Measurements from ENCODE around the gene RPN1. TPM values are rescaled to one million over a fixed set of nuclear protein-coding genes. Genes with fewer than 3 reads are reported as not detected.
A peak's percentile ranks its signal among the peaks of the same experiment; 100 is the strongest.

Gene RPN1
- total and polyA plus RNA-seq, 2 donors (not counting 3 experiments of a cell fraction or from before 2014, with no cell fraction given) = 250 to 266 TPM

DNA sequence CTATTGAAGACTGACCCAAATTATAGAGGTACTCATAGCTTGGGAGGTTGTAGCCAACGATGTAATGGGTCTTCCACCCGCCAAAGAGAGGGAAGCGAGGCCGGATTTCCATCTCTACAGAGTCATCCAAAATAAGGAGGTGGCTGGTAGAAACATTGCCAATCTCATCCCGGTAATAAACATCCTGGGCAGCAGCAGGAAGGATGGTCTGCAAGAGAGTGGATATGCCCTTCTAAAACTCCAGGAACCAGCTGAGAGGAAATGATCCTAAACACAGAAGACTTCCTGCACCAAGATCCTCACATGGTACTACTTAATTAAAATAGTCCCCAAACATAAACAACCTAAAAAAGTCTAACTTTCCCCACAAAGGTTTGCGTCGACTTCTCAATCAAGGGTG lies 20.7 kb downstream of the RPN1 start:
- DNase-seq (ENCODE audit: low read depth, low spot score) = no peak
- H3K4me2 ChIP-seq (ENCODE audit: insufficient read depth, low read length) = no peak overlapping the region
- BruUV-seq (replicated peaks) = no TSS peak
- TF ChIP-seq, protein P1, sequence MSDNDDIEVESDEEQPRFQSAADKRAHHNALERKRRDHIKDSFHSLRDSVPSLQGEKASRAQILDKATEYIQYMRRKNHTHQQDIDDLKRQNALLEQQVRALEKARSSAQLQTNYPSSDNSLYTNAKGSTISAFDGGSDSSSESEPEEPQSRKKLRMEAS (IDR thresholded peaks at IDR 0.05; ENCODE audit: insufficient read depth, insufficient read length) = no peak
- no peak for TF ChIP-seq POLR2A (IDR thresholded peaks at IDR 0.05; ENCODE audit: low read depth, low read length)
- TF ChIP-seq JUN (IDR thresholded peaks at IDR 0.05; ENCODE audit: borderline replicate concordance, insufficient read depth, insufficient read length, low read depth) = no peak
- peaks cover 13% of the 10 kb centered on the region for H3K4me1 ChIP-seq (ENCODE audit: control insufficient read depth, extremely low read depth, insufficient read depth, low read length)
- H3K4me3 ChIP-seq (replicated peaks in 1 of 3; ENCODE audit: insufficient read depth in 1 of 3, low read depth in 1 of 3, low read length in 3 of 3) = no peak overlapping the region
- no peak overlapping the region for H3K9ac ChIP-seq (replicated peaks; ENCODE audit: extremely low read depth, insufficient read depth, low read length)
- dilution Hi-C loops (cut with MboI; ENCODE audit: extremely low pct_ligation_motif_present, low sequenced_read_pairs) = no loop called here
- no peak overlapping the region for H2AFZ ChIP-seq (ENCODE audit: low read depth, low read length)
- H3K27me3 ChIP-seq (ENCODE audit: control insufficient read depth in 2 of 2, insufficient read depth in 2 of 2, low read length in 2 of 2) = no peaks in the 10 kb centered on the region
- intact Hi-C loops (cut with micrococcal nuclease) = no loop called here
- H3K27ac ChIP-seq (ENCODE audit: insufficient read depth, low read depth, low read length) = peak overlapping the region; percentile 7
- peak; percentile 42 for FAIRE-seq
- H3K79me2 ChIP-seq (ENCODE audit: control insufficient read depth, insufficient read depth, low read length) = peaks cover 62% of the 10 kb centered on the region
- ChIA-PET CTCF (interaction anchor here (3.2 kb wide), 1 partner anchor 12 kb away, joined by 13 read pairs; no protein-coding TSS in a partner anchor), POLR2A (no interaction called here)
- no peaks in the 10 kb centered on the region for H4K20me1 ChIP-seq (replicated peaks; ENCODE audit: control insufficient read depth, extremely low read depth, insufficient read depth, low read length)
- H3K9me3 ChIP-seq (replicated peaks; ENCODE audit: control insufficient read depth, insufficient read depth, low read length) = no peaks in the 10 kb centered on the region
- H3K9me1 ChIP-seq (replicated peaks; ENCODE audit: control insufficient read depth, extremely low read depth, insufficient read depth, low read length) = no peaks in the 10 kb centered on the region
- H3K36me3 ChIP-seq (ENCODE audit: control insufficient read depth in 2 of 2, extremely low read depth in 1 of 2, insufficient read depth in 2 of 2, low read length in 2 of 2) = peaks cover 20 to 23% of the 10 kb centered on the region in 2 experiments

DNA sequence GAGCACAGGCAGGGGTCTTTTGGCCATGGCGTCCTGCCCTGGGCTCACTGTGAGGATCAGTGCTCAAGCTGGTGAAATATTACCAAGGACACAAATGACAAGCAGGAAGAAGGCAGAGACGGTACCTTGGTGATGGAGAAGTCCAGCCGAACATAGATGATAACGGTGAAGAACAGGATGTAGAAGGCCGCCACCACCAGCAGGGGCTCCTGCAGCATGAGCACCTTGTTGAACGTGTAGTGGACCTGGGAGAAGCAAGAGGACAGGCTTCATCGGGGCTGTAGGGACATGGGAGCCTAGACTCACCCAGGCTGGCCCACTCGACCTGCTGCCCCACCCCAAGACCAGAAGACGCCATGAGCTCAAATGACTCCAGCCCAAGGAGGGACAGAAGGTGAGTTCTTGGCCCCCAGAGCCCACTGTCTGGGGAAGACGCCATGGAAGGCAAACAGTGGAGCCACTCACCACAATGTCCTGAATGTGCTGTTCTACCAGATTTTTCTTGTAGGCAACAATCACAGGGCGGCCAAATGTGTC lies 25.1 kb downstream of the RPN1 start:
- POLR2A ChIA-PET = no interaction called here

More for the DNA sequence above, 25.1 kb downstream of the RPN1 start:
- peaks cover 37 to 48% of the 10 kb centered on the region in 2 experiments for H3K36me3 ChIP-seq (ENCODE audit: control insufficient read depth in 2 of 2, extremely low read depth in 1 of 2, insufficient read depth in 2 of 2, low read length in 2 of 2)
- H3K4me3 ChIP-seq (replicated peaks in 1 of 3; ENCODE audit: insufficient read depth in 1 of 3, low read depth in 1 of 3, low read length in 3 of 3) = no peak overlapping the region
- peaks cover 56% of the 10 kb centered on the region for H3K79me2 ChIP-seq (ENCODE audit: control insufficient read depth, insufficient read depth, low read length)
- FAIRE-seq (no peak), DNase-seq (ENCODE audit: low read depth, low spot score) (no peak)
- peak overlapping the region; percentile 12 for H3K27ac ChIP-seq (ENCODE audit: insufficient read depth, low read depth, low read length)
- no peaks in the 10 kb centered on the region for H3K9me3 ChIP-seq (replicated peaks; ENCODE audit: control insufficient read depth, insufficient read depth, low read length)
- TF ChIP-seq POLR2AphosphoS5 (IDR thresholded peaks at IDR 0.05; ENCODE audit: insufficient read depth, low read depth, low read length) (no peak), FOS (IDR thresholded peaks at IDR 0.05; ENCODE audit: borderline replicate concordance, insufficient read depth, low read length) (no peak), POLR2A (IDR thresholded peaks at IDR 0.05; ENCODE audit: low read depth, low read length) (no peak), GATA2 (IDR thresholded peaks at IDR 0.05; ENCODE audit: insufficient read depth, insufficient read length, low read depth, low read length) (no peak), MYC (IDR thresholded peaks at IDR 0.05; ENCODE audit: low read depth, low read length) (no peak), JUN (IDR thresholded peaks at IDR 0.05; ENCODE audit: borderline replicate concordance, insufficient read depth, insufficient read length, low read depth) (no peak), EZH2 (IDR thresholded peaks at IDR 0.05; ENCODE audit: borderline replicate concordance, low read depth, low read length, severe bottlenecking) (no peak)
- TF ChIP-seq, protein P1 (IDR thresholded peaks at IDR 0.05; ENCODE audit: insufficient read depth, insufficient read length) = no peak
- TF ChIP-seq, protein P2, sequence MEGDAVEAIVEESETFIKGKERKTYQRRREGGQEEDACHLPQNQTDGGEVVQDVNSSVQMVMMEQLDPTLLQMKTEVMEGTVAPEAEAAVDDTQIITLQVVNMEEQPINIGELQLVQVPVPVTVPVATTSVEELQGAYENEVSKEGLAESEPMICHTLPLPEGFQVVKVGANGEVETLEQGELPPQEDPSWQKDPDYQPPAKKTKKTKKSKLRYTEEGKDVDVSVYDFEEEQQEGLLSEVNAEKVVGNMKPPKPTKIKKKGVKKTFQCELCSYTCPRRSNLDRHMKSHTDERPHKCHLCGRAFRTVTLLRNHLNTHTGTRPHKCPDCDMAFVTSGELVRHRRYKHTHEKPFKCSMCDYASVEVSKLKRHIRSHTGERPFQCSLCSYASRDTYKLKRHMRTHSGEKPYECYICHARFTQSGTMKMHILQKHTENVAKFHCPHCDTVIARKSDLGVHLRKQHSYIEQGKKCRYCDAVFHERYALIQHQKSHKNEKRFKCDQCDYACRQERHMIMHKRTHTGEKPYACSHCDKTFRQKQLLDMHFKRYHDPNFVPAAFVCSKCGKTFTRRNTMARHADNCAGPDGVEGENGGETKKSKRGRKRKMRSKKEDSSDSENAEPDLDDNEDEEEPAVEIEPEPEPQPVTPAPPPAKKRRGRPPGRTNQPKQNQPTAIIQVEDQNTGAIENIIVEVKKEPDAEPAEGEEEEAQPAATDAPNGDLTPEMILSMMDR (IDR thresholded peaks at IDR 0.05; ENCODE audit: extremely low read depth in 1 of 2, insufficient read depth in 1 of 2, low read depth in 1 of 2, low read length in 2 of 2) = no peak
- no peaks in the 10 kb centered on the region for H4K20me1 ChIP-seq (replicated peaks; ENCODE audit: control insufficient read depth, extremely low read depth, insufficient read depth, low read length)
- peaks cover 33% of the 10 kb centered on the region for H3K4me1 ChIP-seq (ENCODE audit: control insufficient read depth, extremely low read depth, insufficient read depth, low read length)
- BruUV-seq (replicated peaks) = no TSS peak
- H3K9me1 ChIP-seq (replicated peaks; ENCODE audit: control insufficient read depth, extremely low read depth, insufficient read depth, low read length) = no peaks in the 10 kb centered on the region
- CTCF ChIA-PET = interaction anchor here (1.0 to 1.2 kb wide), 3 partner anchors 8 to 221 kb away, joined by 3 to 5 read pairs (median 3); no protein-coding TSS in a partner anchor
- no peaks in the 10 kb centered on the region for H3K27me3 ChIP-seq (ENCODE audit: control insufficient read depth in 2 of 2, insufficient read depth in 2 of 2, low read length in 2 of 2)
- dilution Hi-C loops (cut with MboI; ENCODE audit: extremely low pct_ligation_motif_present, low sequenced_read_pairs) = no loop called here
- intact Hi-C loops (cut with micrococcal nuclease) = no loop called here
- no peak overlapping the region for H2AFZ ChIP-seq (ENCODE audit: low read depth, low read length)
- no peak overlapping the region for H3K9ac ChIP-seq (replicated peaks; ENCODE audit: extremely low read depth, insufficient read depth, low read length)
- H3K4me2 ChIP-seq (ENCODE audit: insufficient read depth, low read length) = no peak overlapping the region
